G401 (cell line): ENCODE results near the gene CELA1. TPM values are rescaled to one million over a fixed set of nuclear protein-coding genes. Genes with fewer than 3 reads are reported as not detected.

Experiments used
- DNase-seq: peaks from one replicate; pipeline ENCODE4 v3.0.0-alpha.2; 2015; ENCODE audit warnings: low spot score
- in situ Hi-C: cut with HindIII; loops from 2 replicates; pipeline ENCODE4 v1.10.0; 2016; ENCODE audit warnings: low sequenced_read_pairs, mixed read lengths
- total RNA-seq: library from RNA; depleted of rRNA; stranded (reverse); fragments of >200 nt; shearing (Covaris generic); gene quantifications from 2 replicates; pipeline ENCODE4 v1.2.3, GENCODE V29; 2014; rRNA removed

Gene CELA1
- total RNA-seq = not detected in 2 replicates

DNA sequence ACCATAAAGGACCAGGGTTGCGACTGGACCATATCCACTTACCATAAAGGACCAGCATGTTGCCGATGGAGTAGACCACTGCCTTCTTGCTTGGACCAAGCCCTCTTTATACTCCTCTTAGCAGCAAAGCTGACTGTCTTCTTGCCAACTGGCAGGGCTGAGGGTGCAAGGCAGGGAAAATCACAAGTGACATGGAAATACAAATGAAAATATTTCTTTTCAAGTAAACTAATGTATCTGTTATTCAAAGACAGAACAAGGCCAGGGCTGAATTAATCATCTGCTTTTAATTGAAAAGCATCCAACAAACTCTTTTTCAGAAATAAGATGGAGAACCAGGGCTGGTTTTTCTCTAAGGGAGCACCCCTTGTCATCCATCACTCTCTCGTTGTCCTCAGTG is at the start of gene CELA1:
Gene CELA1 (minus strand): TSS at position 99 of the 400 bp plus-strand sequence. CDS start 41 bp downstream, at position 58.
- no peak for DNase-seq
- in situ Hi-C loops = no loop called here

GRCh38 chr12:51395283-51396230 is 49.1 kb upstream of the CELA1 start:
- in situ Hi-C loops = no loop called here
- no peak for DNase-seq

DNA sequence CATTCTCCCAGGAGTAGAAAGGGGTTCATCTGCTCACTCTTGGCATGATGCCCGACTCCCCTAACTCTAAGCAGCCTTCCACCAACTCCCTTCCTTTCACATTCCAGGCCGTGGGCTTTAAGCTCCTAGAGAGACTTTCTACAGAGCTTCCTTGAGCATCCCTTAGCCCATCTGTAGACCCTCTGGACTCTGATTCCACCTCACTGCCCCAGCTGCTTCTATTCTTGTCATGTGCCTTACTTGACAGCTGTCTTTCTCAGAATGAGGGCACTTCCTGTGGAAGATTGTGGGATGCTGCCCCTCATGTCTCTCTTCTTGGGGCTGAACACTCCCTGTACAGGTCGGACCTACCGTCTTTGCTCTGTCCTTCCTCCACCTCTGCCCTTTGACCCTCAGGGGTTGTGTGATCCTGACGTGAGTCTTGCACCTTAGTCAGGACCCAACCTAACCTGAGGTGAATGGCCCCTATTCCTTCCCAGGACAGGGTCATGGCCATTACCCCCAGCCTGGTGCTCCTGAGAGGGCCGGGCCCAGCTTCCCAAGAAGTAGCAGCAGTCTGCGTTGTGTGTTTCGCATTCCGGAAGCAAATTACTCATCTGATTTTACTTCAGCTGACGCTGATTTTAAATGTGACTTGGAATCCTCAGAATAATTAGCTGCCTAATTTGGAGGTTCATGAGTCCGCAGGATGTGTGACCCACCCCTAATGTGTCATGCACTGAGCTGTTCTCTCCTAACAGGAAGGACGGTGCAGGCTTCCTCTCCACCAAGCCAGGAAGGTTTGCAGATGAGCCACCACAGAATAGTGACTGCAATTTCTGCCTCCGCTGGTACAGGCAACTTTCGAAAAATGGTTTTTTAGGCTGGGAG is 47.4 kb upstream of the CELA1 start:
- in situ Hi-C loops = no loop called here
- DNase-seq = no peak

DNA sequence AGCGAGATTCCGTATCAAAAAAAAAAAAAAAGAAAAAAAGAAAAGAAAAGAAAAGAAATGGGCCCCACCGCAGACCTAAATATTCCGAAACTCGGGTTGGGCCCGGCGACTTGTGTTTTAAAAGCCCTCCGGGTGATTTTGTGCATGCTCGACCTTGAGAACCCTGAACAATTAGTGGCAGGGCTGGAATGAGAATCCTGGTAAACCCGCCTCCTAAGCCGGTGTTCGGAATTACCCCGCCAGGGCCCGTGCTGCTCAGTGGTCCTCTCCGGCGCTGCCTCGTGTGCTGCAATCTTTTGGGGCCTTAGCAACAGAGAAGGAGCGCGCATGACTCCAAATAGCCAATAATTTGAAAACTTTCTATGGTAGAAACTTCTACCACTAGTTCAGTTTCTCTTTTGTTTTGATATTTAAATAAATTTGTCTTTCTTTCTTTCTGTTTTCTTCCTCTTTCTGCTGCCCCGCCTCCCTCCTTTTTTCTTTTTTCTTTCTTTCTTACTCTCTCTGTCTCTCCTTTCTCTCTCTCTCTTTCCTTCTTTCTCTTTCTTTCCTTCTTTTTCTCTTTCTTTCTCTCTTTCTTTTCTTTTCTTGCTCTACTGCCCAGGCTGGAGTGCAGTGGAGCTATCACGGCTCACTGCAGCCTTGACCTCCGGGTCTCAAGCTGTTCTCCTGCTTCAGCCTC is 46.2 kb upstream of the CELA1 start:
- in situ Hi-C loops = no loop called here
- no peak for DNase-seq

DNA sequence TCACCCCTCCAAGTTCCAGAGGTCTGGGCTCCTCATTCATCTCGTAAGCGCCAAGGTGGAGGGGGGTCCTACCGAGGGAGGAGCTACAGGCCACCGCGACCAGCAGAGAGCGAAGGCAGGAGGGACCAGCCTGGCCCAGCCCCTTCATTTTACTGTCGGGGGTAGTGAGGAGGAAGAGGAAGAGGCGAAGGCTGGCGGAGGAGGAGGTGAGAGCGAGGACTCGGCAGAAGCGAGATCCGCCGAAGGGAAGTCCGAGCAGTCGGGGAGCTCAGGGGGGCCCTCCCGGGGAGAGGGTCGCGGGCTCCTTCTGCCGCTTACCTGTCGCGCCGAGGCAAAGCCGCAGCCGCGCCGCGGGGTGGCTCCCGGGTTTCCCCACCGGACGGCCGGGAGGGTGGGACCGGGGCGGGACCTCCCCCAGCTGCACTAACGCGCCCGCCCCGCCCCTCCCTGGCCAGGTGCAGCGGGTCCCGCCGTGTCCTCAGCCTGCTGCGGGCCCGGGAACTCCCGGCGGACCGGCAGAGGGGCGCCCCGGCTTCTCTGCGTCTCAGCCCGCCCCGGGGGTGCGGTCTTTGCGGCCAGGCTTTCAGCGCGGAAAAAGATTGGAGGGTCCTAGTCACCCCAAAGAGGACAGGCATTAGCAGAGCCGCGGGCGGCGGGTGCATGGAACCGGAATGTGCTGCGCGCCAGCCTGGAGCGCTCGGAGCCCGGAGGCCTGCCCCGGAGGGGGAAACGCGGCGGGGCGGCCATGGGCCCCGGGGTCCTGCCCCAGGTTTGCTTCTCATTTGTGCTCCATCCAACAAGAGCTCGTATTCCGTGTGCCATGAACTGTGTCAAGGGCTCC is 45.0 kb upstream of the CELA1 start, which contains the start of gene GALNT6:
Gene GALNT6 (minus strand): TSS at position 124 of the 841 bp plus-strand sequence. CDS start 11,625 bp downstream, outside the sequence.
- DNase-seq = no peak
- in situ Hi-C loops = no loop called here

GRCh38 chr12:51390891-51391282 is 44.4 kb upstream of the CELA1 start:
- in situ Hi-C loops = no loop called here

DNA sequence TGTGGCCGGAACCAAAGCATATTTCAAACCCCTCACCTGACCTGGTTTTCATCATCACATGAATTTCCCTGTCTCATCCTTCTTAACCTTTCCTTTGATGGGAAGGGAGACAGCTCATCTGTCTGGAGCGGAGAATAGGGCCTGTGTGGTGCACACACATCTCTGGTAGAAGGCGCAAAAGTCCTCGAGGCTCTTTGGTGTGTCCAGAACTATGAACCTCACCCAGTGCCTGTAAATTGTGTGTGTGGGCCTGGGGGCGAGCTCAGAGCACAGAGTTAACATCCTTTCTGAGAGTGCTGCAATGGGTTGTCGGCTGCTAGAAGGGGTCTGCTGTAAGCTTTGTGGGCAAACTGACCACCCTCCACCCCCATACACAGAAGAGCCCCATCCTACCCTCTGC is 44.0 kb upstream of the CELA1 start:
- DNase-seq = no peak
- in situ Hi-C loops = no loop called here

More at GRCh38 chr12:51390891-51391282, 44.4 kb upstream of the CELA1 start:
- DNase-seq = no peak

DNA sequence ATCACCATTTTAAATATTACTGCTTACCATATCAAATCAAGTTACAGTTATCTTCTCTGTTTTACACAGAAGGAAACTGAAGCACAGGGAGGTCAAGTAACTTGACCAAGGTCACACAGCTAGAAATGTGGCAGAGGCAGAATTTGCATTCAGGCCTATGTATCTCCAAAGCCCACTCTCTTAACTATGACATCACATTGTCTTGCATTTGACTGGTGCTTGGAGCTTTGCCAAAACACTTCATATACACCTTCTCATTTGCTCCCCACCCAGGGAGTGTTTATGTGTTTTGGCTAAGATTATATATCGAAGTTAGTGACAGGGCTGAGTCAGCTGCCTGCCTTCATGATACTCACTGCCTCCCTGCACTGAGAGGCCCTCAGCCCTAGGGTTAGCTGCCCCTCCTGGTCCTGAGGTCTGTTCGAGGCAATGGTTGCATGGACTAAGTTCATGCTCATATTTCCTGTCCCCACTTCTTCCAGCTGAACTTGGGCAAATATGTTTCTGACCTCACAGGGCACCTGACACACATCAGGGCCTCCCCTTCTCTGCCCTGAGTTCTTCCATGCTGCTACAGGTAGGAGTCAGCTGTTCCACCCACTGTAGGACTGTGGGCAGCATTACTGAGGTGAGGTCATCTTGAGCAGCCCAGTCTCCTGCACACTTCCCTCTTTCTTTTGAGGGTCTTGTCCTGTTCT is 43.0 kb upstream of the CELA1 start:
- in situ Hi-C loops = no loop called here

DNA sequence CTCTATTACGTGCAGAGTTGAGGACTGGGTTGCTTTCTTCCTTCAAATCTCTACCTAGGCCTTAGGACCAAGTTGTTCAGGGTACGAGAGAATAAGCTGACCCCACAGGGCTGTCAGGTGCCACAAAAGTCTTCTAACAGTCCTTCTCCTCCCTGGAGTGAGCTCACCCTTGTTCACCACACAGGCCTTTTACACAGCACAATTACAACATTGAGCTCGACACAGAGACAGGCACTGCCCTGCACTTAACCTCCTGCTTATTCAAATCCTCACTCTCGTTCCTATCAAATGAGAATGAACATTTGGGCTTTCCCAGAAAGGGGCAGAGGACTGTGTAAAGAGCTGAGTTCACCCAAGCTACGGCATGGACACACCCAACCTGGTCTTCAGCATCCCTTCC is 42.4 kb upstream of the CELA1 start:
- no peak for DNase-seq
- in situ Hi-C loops = no loop called here

More for the DNA sequence above, 43.0 kb upstream of the CELA1 start:
- DNase-seq = no peak

DNA sequence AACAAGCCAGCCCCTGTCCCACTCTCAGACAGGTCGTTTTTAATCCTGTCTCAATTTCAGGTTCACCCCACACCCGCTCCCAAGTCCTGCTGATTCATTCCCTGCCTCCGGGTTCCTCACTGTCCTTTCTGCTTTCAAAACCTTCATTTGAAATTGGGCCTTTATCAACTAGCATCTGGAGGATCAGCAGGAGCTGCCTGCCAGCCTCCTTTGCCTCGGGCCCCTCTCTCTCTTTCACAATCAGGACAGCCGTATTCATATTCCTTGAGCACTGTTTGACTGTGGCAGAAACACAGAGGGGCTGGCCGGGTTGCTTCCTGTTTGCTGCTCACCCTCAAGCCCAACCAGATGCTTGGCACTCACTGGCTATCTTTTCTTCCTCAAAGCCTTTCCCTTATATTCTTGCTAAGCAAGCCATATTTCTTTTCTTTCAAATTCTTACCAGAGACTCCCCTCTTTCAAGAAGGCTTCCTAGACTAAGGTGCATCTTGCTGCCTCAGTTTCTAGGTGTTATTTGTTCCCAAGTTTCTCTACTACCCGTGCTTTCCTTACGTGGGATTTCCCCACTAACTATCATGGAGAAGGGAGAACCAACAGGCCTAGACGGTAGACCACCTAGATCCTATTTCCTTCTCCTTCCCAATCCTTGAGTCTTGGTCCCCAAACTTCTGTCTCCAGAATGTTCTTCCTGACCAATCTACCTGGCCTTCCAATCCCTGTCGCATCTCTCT is 41.8 kb upstream of the CELA1 start:
- in situ Hi-C loops = no loop called here
- peak; percentile 58 for DNase-seq

GRCh38 chr12:51386351-51386750 is 39.9 kb upstream of the CELA1 start:
- in situ Hi-C loops = no loop called here
- DNase-seq = no peak

GRCh38 chr12:51383269-51383905 is 36.9 kb upstream of the CELA1 start:
- in situ Hi-C loops = no loop called here

GRCh38 chr12:51382173-51382572 is 35.7 kb upstream of the CELA1 start:
- DNase-seq = no peak
- in situ Hi-C loops = no loop called here

More at GRCh38 chr12:51383269-51383905, 36.9 kb upstream of the CELA1 start:
- no peak for DNase-seq

GRCh38 chr12:51381226-51382079 is 35.0 kb upstream of the CELA1 start:
- in situ Hi-C loops = no loop called here
- DNase-seq = no peak

GRCh38 chr12:51379571-51379970 is 33.1 kb upstream of the CELA1 start:
- in situ Hi-C loops = no loop called here
- DNase-seq = no peak

DNA sequence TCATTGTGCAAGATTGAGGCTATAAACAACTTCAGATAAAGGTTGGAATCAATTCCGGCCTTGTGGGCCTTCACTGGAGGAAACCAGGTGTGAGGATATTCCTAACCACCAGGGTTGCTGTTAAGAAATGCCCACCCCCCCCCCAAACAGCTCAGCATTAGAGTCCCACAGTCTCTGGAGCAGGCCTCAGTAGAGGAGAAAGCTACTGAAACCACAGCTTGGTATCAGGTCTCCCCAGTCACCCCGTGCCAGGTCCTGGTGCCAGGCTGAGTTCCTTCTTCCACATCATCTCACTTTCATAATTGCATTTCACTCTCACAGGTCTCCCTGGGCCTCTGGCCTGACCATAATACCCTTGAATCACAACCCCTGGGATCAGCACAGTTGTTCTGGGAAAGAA is 32.3 kb upstream of the CELA1 start:
- in situ Hi-C loops = no loop called here
- DNase-seq = no peak
